K562 (cell line): ENCODE measurements around the gene RALA. TPM values are rescaled to one million over a fixed set of nuclear protein-coding genes. Genes with fewer than 3 reads are reported as not detected.
"Not testable (repeated sequence)": the region's sequence is repeated elsewhere in the genome, so short reads cannot be mapped to it uniquely, and the experiment has no call there.

Source experiments
- ATAC-seq: fragments of 200-7000 bp; cut with Tn5 transposase; 3 replicates; pipeline ENCODE4 v1.9.1; 2020; ENCODE audit warnings: moderate library complexity
- BruUV-seq: library from RNA; stranded (reverse); fragments of 400-500 nt; replicated peaks from 2 replicates; lab custom pipeline; 2021; lab: Mats Ljungman, UMichigan
- CTCF ChIA-PET: fragments of 300-600 bp; formaldehyde crosslinking; extraction: SDS; loops from one replicate; lab custom pipeline; 2021; ENCODE audit warnings: low intra/inter-chr PET ratio; lab: Yijun Ruan, JAX
- POLR2A ChIA-PET: fragments of 300-600, 350-650 bp; sonication (Branson Sonifier 250); formaldehyde crosslinking; extraction: SDS; loops from one replicate; lab custom pipeline; 2021; ENCODE audit warnings: antibody characterized with exemption, inconsistent platforms; lab: Yijun Ruan, JAX
- DNase-seq, 4 experiments: peaks; one replicate each; pipeline versions ENCODE4 v3.0.0 to v3.0.0-alpha.2; 2011 to 2018; ENCODE audit warnings: low spot score in 3 of 4, mixed read lengths in 3 of 4; ENCODE audit errors: extremely low read depth in 1 of 4
- FAIRE-seq: peaks from 2 replicates; lab custom pipeline; 2011; peaks lifted over from hg19 to GRCh38; lab: Jason Lieb, UNC
- H2AFZ ChIP-seq: 2 replicates; pipeline ENCODE4 v1.6.0; 2011; ENCODE audit warnings: low read depth, low read length, control low read depth, inconsistent platforms
- H3K27ac ChIP-seq: fragments of 200-600 bp; 3 replicates; pipeline ENCODE4 v1.8.0; 2011; ENCODE audit warnings: low read depth, mild to moderate bottlenecking, control low read depth, inconsistent platforms, low read length, moderate library complexity, mixed read lengths; ENCODE audit errors: extremely low read depth
- H3K27me3 ChIP-seq, 2 experiments: fragments of 300-600 bp in 1 of 2; 2 replicates in 1 of 2; 3 replicates in 1 of 2; pipeline versions ENCODE4 v1.6.0 to v1.8.0; 2011; ENCODE audit warnings: inconsistent platforms in 2 of 2, low read length in 2 of 2, mild to moderate bottlenecking in 1 of 2, mixed read lengths in 1 of 2, moderate library complexity in 1 of 2; ENCODE audit not compliant: control insufficient read depth in 2 of 2, insufficient read depth in 2 of 2
- H3K36me3 ChIP-seq: fragments of 300-600 bp; 3 replicates; pipeline ENCODE4 v1.8.0; 2011; ENCODE audit warnings: mild to moderate bottlenecking, low read length, inconsistent platforms; ENCODE audit not compliant: control insufficient read depth, insufficient read depth
- H3K4me1 ChIP-seq, 2 experiments: fragments of 200-600 bp in 1 of 2; replicated peaks in 1 of 2; 2 replicates in 1 of 2; 3 replicates in 1 of 2; pipeline versions ENCODE4 v1.5.1 to v1.8.0; 2011; ENCODE audit warnings: inconsistent platforms in 2 of 2, low read length in 2 of 2, mild to moderate bottlenecking in 1 of 2, mixed read lengths in 1 of 2, moderate library complexity in 1 of 2; ENCODE audit not compliant: control insufficient read depth in 2 of 2, insufficient read depth in 2 of 2
- H3K4me2 ChIP-seq: 2 replicates; pipeline ENCODE4 v1.6.1; 2011; ENCODE audit warnings: low read length, control low read depth, inconsistent platforms, mixed read lengths; ENCODE audit not compliant: insufficient read depth
- H3K4me3 ChIP-seq: fragments of 200-600 bp; sonication (generic), shearing (Covaris generic); 2 replicates; pipeline ENCODE4 v1.5.1; 2016; ENCODE audit warnings: control low read depth, inconsistent platforms
- H3K79me2 ChIP-seq: fragments of 200-600 bp; 3 replicates; pipeline ENCODE4 v1.8.0; 2011; ENCODE audit warnings: low read length, inconsistent platforms; ENCODE audit not compliant: control insufficient read depth, insufficient read depth
- H3K9ac ChIP-seq, 2 experiments: 2 replicates each; pipeline versions ENCODE4 v1.6.0 to v1.6.1; 2011; ENCODE audit warnings: low read depth in 2 of 2, low read length in 2 of 2, control low read depth in 1 of 2, inconsistent platforms in 1 of 2, mild to moderate bottlenecking in 1 of 2, mixed read lengths in 1 of 2; ENCODE audit not compliant: insufficient read depth in 1 of 2
- H3K9me1 ChIP-seq: one replicate; pipeline ENCODE4 v1.6.0; 2011; ENCODE audit warnings: inconsistent platforms, mild to moderate bottlenecking, low read length, moderate library complexity; ENCODE audit not compliant: control insufficient read depth, insufficient read depth
- H3K9me3 ChIP-seq: replicated peaks from 2 replicates; pipeline ENCODE4 v1.5.1; 2011; ENCODE audit warnings: low read depth, low read length, inconsistent platforms; ENCODE audit not compliant: control insufficient read depth, insufficient read depth
- H4K20me1 ChIP-seq: replicated peaks from 2 replicates; pipeline ENCODE4 v1.6.1; 2011; ENCODE audit warnings: low read length, inconsistent platforms, mixed read lengths; ENCODE audit not compliant: control insufficient read depth, insufficient read depth
- CHCHD3 ChIP-seq: fragments of 250-450 bp; sonication (Bioruptor Pico); IDR thresholded peaks from 2 replicates; pipeline ENCODE4 v2.1.2; 2022; ENCODE audit warnings: mild to moderate bottlenecking
- EHMT2 ChIP-seq: fragments of 450-650 bp; IDR thresholded peaks from 2 replicates; pipeline ENCODE4 v1.6.1; 2018; ENCODE audit warnings: antibody characterized with exemption
- KDM5B ChIP-seq: fragments of 200-600 bp; sonication (generic); IDR thresholded peaks from 2 replicates; pipeline ENCODE4 v1.6.1; 2012; ENCODE audit warnings: low read depth, mild to moderate bottlenecking, moderate library complexity, low read length, control low read depth, inconsistent platforms; ENCODE audit not compliant: insufficient replicate concordance
- MED1 ChIP-seq: sonication (generic); formaldehyde crosslinking; IDR thresholded peaks from 2 replicates; pipeline ENCODE4 v1.8.1; 2023; ENCODE audit warnings: missing genetic modification reagents, borderline replicate concordance
- NCOA6 ChIP-seq: fragments of 450-650 bp; IDR thresholded peaks from 2 replicates; pipeline ENCODE4 v1.6.1; 2017; ENCODE audit warnings: mild to moderate bottlenecking
- NFYB ChIP-seq: IDR thresholded peaks from 2 replicates; pipeline ENCODE4 v1.6.1; 2011; ENCODE audit warnings: mild to moderate bottlenecking, moderate library complexity; ENCODE audit not compliant: insufficient read length; ENCODE audit errors: extremely low read depth
- TGIF2 ChIP-seq: sonication (generic); formaldehyde crosslinking; IDR thresholded peaks from 2 replicates; pipeline ENCODE4 v1.8.1; 2022; ENCODE audit warnings: mild to moderate bottlenecking, missing genetic modification reagents, moderate library complexity
- ZFX ChIP-seq: sonication (generic); formaldehyde crosslinking; IDR thresholded peaks from 2 replicates; pipeline ENCODE4 v1.8.0; 2022; ENCODE audit warnings: mild to moderate bottlenecking, missing genetic modification reagents, moderate library complexity
- WGBS: fragments of 100-300 bp; shearing (Covaris generic); methylation state at CpG from one replicate; pipeline ENCODE4 v1.1.6; 2016; ENCODE audit warnings: low coverage, mixed read lengths; ENCODE audit not compliant: insufficient coverage; ENCODE audit errors: missing lambda C conversion rate; 5-methylcytosine and 5-hydroxymethylcytosine counted together
- in situ Hi-C: fragments of 300-500 bp; cut with MboI; formaldehyde crosslinking; loops from 4 replicates; pipeline ENCODE4 v1.15.0; 2018; ENCODE audit warnings: inconsistent platforms, mixed read lengths
- intact Hi-C: fragments of 100-400 bp; cut with micrococcal nuclease; formaldehyde crosslinking; loops from 2 replicates; pipeline ENCODE4 v1.14.2; 2022
- polyA plus RNA-seq, 8 experiments: library from polyadenylated mRNA; depleted of rRNA in 4 of 8; stranded (reverse) in 5 of 8; unstranded in 3 of 8; fragments of >200 nt; fragmentation: Nextera tagmentation in 2 of 8; fragmentation: Illumina TruSeq in 1 of 8; extraction: Ambion mirVana in 2 of 8; extraction: Trizol in 1 of 8; gene quantifications; 2 replicates each; pipeline versions ENCODE4 v1.2.1 to v1.2.3, GENCODE V29; 2011 to 2014; ENCODE audit warnings: inconsistent platforms in 1 of 8, missing spikeins in 1 of 8
- total RNA-seq, 7 experiments: library from RNA; depleted of rRNA in 6 of 7; stranded (reverse); fragments of >200 nt in 6 of 7; fragmentation: Illumina TruSeq in 2 of 7; extraction: Trizol in 2 of 7; gene quantifications; 2 replicates each; pipeline versions ENCODE4 v1.2.1 to v1.2.3, GENCODE V29; 2011 to 2021; ENCODE audit warnings: low replicate concordance in 1 of 7

RALA gene
- total and polyA plus RNA-seq, 9 of the 15 experiments (the other 6 are each of a cell fraction or from before 2014, with no cell fraction given): 7.2 to 28.0 (median 25.7) TPM

GRCh38 chr7:39750253-39751077 is 127.1 kb downstream of the RALA start:
- WGBS: 2% methylated on average over 5 of the region's 5 CpGs

GRCh38 chr7:39753237-39753636 is 129.9 kb downstream of the RALA start:
- H3K9me3 ChIP-seq, H3K79me2 ChIP-seq, FAIRE-seq, H3K9ac ChIP-seq, H3K36me3 ChIP-seq, CTCF ChIA-PET, H2AFZ ChIP-seq, H3K4me3 ChIP-seq, ATAC-seq, H3K4me2 ChIP-seq, BruUV-seq, intact Hi-C loops, H4K20me1 ChIP-seq, H3K9me1 ChIP-seq, H3K27ac ChIP-seq, DNase-seq, in situ Hi-C loops, H3K4me1 ChIP-seq: not testable (repeated sequence)
- POLR2A ChIA-PET: interaction anchor here (0.6 kb wide), 1 partner anchor 9 kb away, joined by 3 read pairs; no protein-coding TSS in a partner anchor
- 56% methylated on average over 5 of the region's 5 CpGs for WGBS
- peak; percentile 81 for TF ChIP-seq NFYB
- H3K27me3 ChIP-seq: peaks cover 3 to 12% of the 10 kb centered on the region in 2 experiments; a peak in 2 of 5 replicates

More at GRCh38 chr7:39750253-39751077, 127.1 kb downstream of the RALA start:
- H4K20me1 ChIP-seq: no peaks in the 10 kb centered on the region
- H3K27me3 ChIP-seq: peaks cover 0 to 4% of the 10 kb centered on the region in 2 experiments; a peak in 1 of 5 replicates
- intact Hi-C loops: no loop called here
- DNase-seq (no peak), ATAC-seq (no peak), FAIRE-seq (no peak)
- no peak overlapping the region for H3K4me3 ChIP-seq
- TF ChIP-seq TGIF2 (no peak), KDM5B (no peak), EHMT2 (no peak), NCOA6 (no peak), CHCHD3 (CRISPR knock-in tag) (no peak), ZFX (CRISPR knock-in tag) (no peak), MED1 (no peak)
- H3K4me1 ChIP-seq: peaks cover 0 to 8% of the 10 kb centered on the region in 2 experiments; a peak in 1 of 5 replicates
- in situ Hi-C loops: no loop called here
- BruUV-seq: no TSS peak
- POLR2A ChIA-PET: interaction anchor here (0.7 kb wide), 1 partner anchor 38 kb away, joined by 3 read pairs; no protein-coding TSS in a partner anchor
- H3K27ac ChIP-seq: no peak overlapping the region
- H3K79me2 ChIP-seq: no peaks in the 10 kb centered on the region
- no peak overlapping the region for H3K9ac ChIP-seq
- H3K9me3 ChIP-seq: no peaks in the 10 kb centered on the region; the same call in 1 of the 2 replicates
- no peaks in the 10 kb centered on the region for H3K36me3 ChIP-seq
- H3K9me1 ChIP-seq: no peaks in the 10 kb centered on the region
- CTCF ChIA-PET: no interaction called here
- no peak overlapping the region for H3K4me2 ChIP-seq
- no peak overlapping the region for H2AFZ ChIP-seq
